Lower lobe of right lung (tissue), 2 donors: Measurements from ENCODE around the gene TBC1D19. TPM values are rescaled to one million over a fixed set of nuclear protein-coding genes. Genes with fewer than 3 reads are reported as not detected.
A peak's percentile ranks its signal among the peaks of the same experiment; 100 is the strongest.

Experiments used
- ATAC-seq, 2 donors: fragments of 200-7000 bp; cut with Tn5 transposase; one replicate each; pipeline ENCODE4 v1.9.1; 2020 to 2022; ENCODE audit warnings: mild to moderate bottlenecking in 2 of 2, moderate library complexity in 2 of 2
- DNase-seq: peaks from one replicate; pipeline ENCODE4 v3.0.0-alpha.2; 2020
- H3K27ac ChIP-seq: fragments of 200-600 bp; one replicate; pipeline ENCODE4 v1.8.0; 2022
- H3K27me3 ChIP-seq: fragments of 200-600 bp; one replicate; pipeline ENCODE4 v1.8.0; 2022; ENCODE audit warnings: low read depth
- H3K36me3 ChIP-seq: fragments of 200-600 bp; one replicate; pipeline ENCODE4 v1.8.0; 2022; ENCODE audit warnings: mild to moderate bottlenecking
- H3K4me1 ChIP-seq: fragments of 200-600 bp; one replicate; pipeline ENCODE4 v1.8.0; 2022
- H3K4me3 ChIP-seq: fragments of 200-600 bp; one replicate; pipeline ENCODE4 v1.8.0; 2022; ENCODE audit warnings: mild to moderate bottlenecking
- H3K9me3 ChIP-seq: fragments of 200-600 bp; one replicate; pipeline ENCODE4 v1.8.0; 2022
- CTCF ChIP-seq: fragments of 200-600 bp; IDR thresholded peaks from one replicate; pipeline ENCODE4 v1.8.0; 2022; ENCODE audit warnings: antibody characterized with exemption, mild to moderate bottlenecking
- intact Hi-C: fragments of 100-400 bp; cut with DNase I; formaldehyde crosslinking; loops from one replicate; pipeline ENCODE4 v1.11.0; 2022
- total RNA-seq: library from RNA; stranded (reverse); fragmentation: NEBNext Ultra II Directional; extraction: Animal tissue kit (Norgen Biotek cat#: 25700); gene quantifications from one replicate; pipeline ENCODE4 v1.2.1, GENCODE V29; 2021
- donor health status: DM: no; HTN: yes; CAD: no; lungs with severe emphysema.

Gene TBC1D19
- total RNA-seq, 1 donor from 2014 or later, result 12.5 TPM

GRCh38 chr4:26558166-26558895 lies 25.6 kb upstream of the TBC1D19 start:
- no peak for ATAC-seq
- TF ChIP-seq CTCF, result no peak
- Histone ChIP-seq H3K9me3 (no peaks in the 10 kb centered on the region), H3K27ac (no peak overlapping the region), H3K27me3 (no peaks in the 10 kb centered on the region), H3K4me3 (no peak overlapping the region), H3K36me3 (no peaks in the 10 kb centered on the region), H3K4me1 (no peaks in the 10 kb centered on the region)
- no peak for DNase-seq
- intact Hi-C loops, result no loop called here

- Histone ChIP-seq H3K4me1 (no peaks in the 10 kb centered on the region), H3K4me3 (no peak overlapping the region), H3K9me3 (no peaks in the 10 kb centered on the region), H3K27ac (no peak overlapping the region), H3K36me3 (no peaks in the 10 kb centered on the region), H3K27me3 (no peaks in the 10 kb centered on the region)
- ATAC-seq, result no peak
- DNase-seq, result no peak
- intact Hi-C loops, result no loop called here
- no peak for TF ChIP-seq CTCF
Measured at GRCh38 chr4:26566133-26566532, 17.8 kb upstream of the TBC1D19 start.

- intact Hi-C loops, result no loop called here
- H3K9me3 ChIP-seq, result no peaks in the 10 kb centered on the region
- TF ChIP-seq CTCF, result no peak
- H3K4me1 ChIP-seq, result no peaks in the 10 kb centered on the region
- no peak overlapping the region for H3K4me3 ChIP-seq
- ATAC-seq (peak in 1 of 2 donors; percentile 19), DNase-seq (no peak)
- no peaks in the 10 kb centered on the region for H3K36me3 ChIP-seq
- no peaks in the 10 kb centered on the region for H3K27me3 ChIP-seq
- H3K27ac ChIP-seq, result no peak overlapping the region
Measured at GRCh38 chr4:26568446-26568994, 15.4 kb upstream of the TBC1D19 start.

GRCh38 chr4:26570596-26570995 lies 13.3 kb upstream of the TBC1D19 start:
- Histone ChIP-seq H3K27me3 (no peaks in the 10 kb centered on the region), H3K4me1 (no peaks in the 10 kb centered on the region), H3K27ac (no peak overlapping the region), H3K36me3 (no peaks in the 10 kb centered on the region), H3K4me3 (no peak overlapping the region), H3K9me3 (no peaks in the 10 kb centered on the region)
- TF ChIP-seq CTCF, result no peak
- intact Hi-C loops, result no loop called here
- ATAC-seq (no peak), DNase-seq (no peak)

GRCh38 chr4:26573389-26573794 lies 10.5 kb upstream of the TBC1D19 start:
- no peaks in the 10 kb centered on the region for H3K27me3 ChIP-seq
- no peak overlapping the region for H3K27ac ChIP-seq
- DNase-seq (no peak), ATAC-seq (no peak)
- no peak overlapping the region for H3K4me3 ChIP-seq
- intact Hi-C loops, result no loop called here
- TF ChIP-seq CTCF, result no peak
- H3K9me3 ChIP-seq, result no peaks in the 10 kb centered on the region
- no peaks in the 10 kb centered on the region for H3K4me1 ChIP-seq
- H3K36me3 ChIP-seq, result no peaks in the 10 kb centered on the region
